Astrocyte (in vitro differentiated cells and primary cell): Measurements from ENCODE around the gene SNCB. TPM values are rescaled to one million over a fixed set of nuclear protein-coding genes. Genes with fewer than 3 reads are reported as not detected.
A peak's percentile ranks its signal among the peaks of the same experiment; 100 is the strongest.

Experiments used
- DNase-seq: peaks from one replicate; pipeline ENCODE4 v3.0.0-alpha.2; 2010; ENCODE audit warnings: low read depth
- FAIRE-seq: peaks from 2 replicates; lab custom pipeline; 2011; peaks lifted over from hg19 to GRCh38; lab: Jason Lieb, UNC
- H2AFZ ChIP-seq: 2 replicates; pipeline ENCODE4 v1.6.0; 2012; ENCODE audit warnings: low read depth, low read length, inconsistent platforms
- H3K27ac ChIP-seq: 2 replicates; pipeline ENCODE4 v1.5.1; 2011; ENCODE audit warnings: low read depth, low read length, inconsistent platforms
- H3K27me3 ChIP-seq: 2 replicates; pipeline ENCODE4 v1.6.0; 2011; ENCODE audit warnings: low read length, inconsistent platforms; ENCODE audit not compliant: insufficient read depth
- H3K36me3 ChIP-seq: 2 replicates; pipeline ENCODE4 v1.5.1; 2011; ENCODE audit warnings: low read length, inconsistent platforms; ENCODE audit not compliant: insufficient read depth
- H3K4me1 ChIP-seq: 2 replicates; pipeline ENCODE4 v1.5.1; 2011; ENCODE audit warnings: low read length, inconsistent platforms; ENCODE audit not compliant: insufficient read depth
- H3K4me2 ChIP-seq: 2 replicates; pipeline ENCODE4 v1.6.0; 2012; ENCODE audit warnings: low read length, inconsistent platforms
- H3K4me3 ChIP-seq: 2 replicates; pipeline ENCODE4 v1.5.1; 2011; ENCODE audit warnings: low read depth, mild to moderate bottlenecking, low read length, inconsistent platforms; ENCODE audit not compliant: insufficient read depth
- H3K79me2 ChIP-seq: 2 replicates; pipeline ENCODE4 v1.6.0; 2012; ENCODE audit warnings: mild to moderate bottlenecking, low read length, inconsistent platforms; ENCODE audit not compliant: insufficient read depth
- H3K9ac ChIP-seq: 2 replicates; pipeline ENCODE4 v1.6.0; 2012; ENCODE audit warnings: mild to moderate bottlenecking, low read length, inconsistent platforms
- H3K9me3 ChIP-seq: 2 replicates; pipeline ENCODE4 v1.5.1; 2012; ENCODE audit warnings: low read depth, mild to moderate bottlenecking, low read length, inconsistent platforms; ENCODE audit not compliant: insufficient read depth
- H4K20me1 ChIP-seq: 2 replicates; pipeline ENCODE4 v1.6.0; 2012; ENCODE audit warnings: low read length, inconsistent platforms; ENCODE audit not compliant: insufficient read depth
- H3K27ac Mint-ChIP-seq: one replicate; pipeline ENCODE4 v1.8.0; 2021; ENCODE audit warnings: mild to moderate bottlenecking, mixed read lengths; ENCODE audit not compliant: unreplicated experiment
- H3K27me3 Mint-ChIP-seq: one replicate; pipeline ENCODE4 v1.8.0; 2021; ENCODE audit warnings: low read depth, mixed read lengths; ENCODE audit not compliant: unreplicated experiment
- H3K36me3 Mint-ChIP-seq: one replicate; pipeline ENCODE4 v1.8.0; 2021; ENCODE audit warnings: low read depth, mixed read lengths; ENCODE audit not compliant: unreplicated experiment
- H3K4me1 Mint-ChIP-seq: one replicate; pipeline ENCODE4 v1.8.0; 2021; ENCODE audit warnings: low read depth, mixed read lengths; ENCODE audit not compliant: unreplicated experiment
- H3K4me3 Mint-ChIP-seq: one replicate; pipeline ENCODE4 v1.8.0; 2021; ENCODE audit warnings: mild to moderate bottlenecking, moderate library complexity, mixed read lengths; ENCODE audit not compliant: unreplicated experiment
- H3K9me3 Mint-ChIP-seq: one replicate; pipeline ENCODE4 v1.8.0; 2021; ENCODE audit warnings: mild to moderate bottlenecking, mixed read lengths; ENCODE audit not compliant: unreplicated experiment
- CTCF ChIP-seq: IDR thresholded peaks from 2 replicates; pipeline ENCODE4 v1.5.1; 2011; ENCODE audit warnings: low read depth, mild to moderate bottlenecking, inconsistent platforms, low read length, moderate library complexity; ENCODE audit not compliant: insufficient read depth
- EZH2 ChIP-seq: IDR thresholded peaks from 2 replicates; pipeline ENCODE4 v1.6.1; 2012; ENCODE audit warnings: mild to moderate bottlenecking, low read length, inconsistent platforms; ENCODE audit not compliant: insufficient read depth
- total RNA-seq: library from RNA; stranded (reverse); gene quantifications from 2 replicates; pipeline ENCODE4 v1.2.1, GENCODE V29; 2021

Gene SNCB
- total RNA-seq, 1 donor from 2014 or later, result 3.4 TPM

- peaks cover 38% of the 10 kb centered on the region for H3K79me2 ChIP-seq
- Mint-ChIP-seq H3K9me3 (no peaks in the 10 kb centered on the region), H3K27me3 (peaks cover 5% of the 10 kb centered on the region), H3K36me3 (no peaks in the 10 kb centered on the region), H3K4me3 (peak overlapping the region; percentile 54), H3K4me1 (peaks cover 15% of the 10 kb centered on the region), H3K27ac (peak overlapping the region; percentile 87)
- peak overlapping the region; percentile 72 for H3K9ac ChIP-seq
- H2AFZ ChIP-seq, result peak overlapping the region; percentile 97
- FAIRE-seq, result no peak
- no peaks in the 10 kb centered on the region for H3K36me3 ChIP-seq
- peak overlapping the region; percentile 62 for H3K4me3 ChIP-seq
- peak overlapping the region; percentile 31 for H3K27ac ChIP-seq
- no peak for TF ChIP-seq CTCF
- no peak for TF ChIP-seq EZH2
- no peaks in the 10 kb centered on the region for H3K27me3 ChIP-seq
- H3K9me3 ChIP-seq, result no peaks in the 10 kb centered on the region
- H4K20me1 ChIP-seq, result peaks cover 35% of the 10 kb centered on the region
- peaks cover 17% of the 10 kb centered on the region for H3K4me1 ChIP-seq
- peak overlapping the region; percentile 98 for H3K4me2 ChIP-seq
- no peak for DNase-seq
These were observed 16.3 kb upstream of the SNCB start for GRCh38 chr5:176646707-176647029.

GRCh38 chr5:176646049-176646706 is 15.8 kb upstream of the SNCB start:
- Histone ChIP-seq H3K9ac (no peak overlapping the region), H3K79me2 (peaks cover 34% of the 10 kb centered on the region), H4K20me1 (peaks cover 30% of the 10 kb centered on the region), H3K36me3 (no peaks in the 10 kb centered on the region), H3K27me3 (no peaks in the 10 kb centered on the region), H3K4me1 (peaks cover 17% of the 10 kb centered on the region), H3K27ac (no peak overlapping the region), H3K4me3 (no peak overlapping the region), H3K4me2 (peak overlapping the region; percentile 98), H2AFZ (peak overlapping the region; percentile 97), H3K9me3 (no peaks in the 10 kb centered on the region)
- Mint-ChIP-seq H3K9me3 (no peaks in the 10 kb centered on the region), H3K4me3 (peak overlapping the region; percentile 14), H3K27ac (no peak overlapping the region), H3K27me3 (peaks cover 5% of the 10 kb centered on the region), H3K4me1 (peaks cover 15% of the 10 kb centered on the region), H3K36me3 (no peaks in the 10 kb centered on the region)
- FAIRE-seq (no peak), DNase-seq (no peak)
- TF ChIP-seq CTCF (no peak), EZH2 (no peak)

GRCh38 chr5:176644878-176645670 is 14.7 kb upstream of the SNCB start:
- H3K4me2 ChIP-seq, result no peak overlapping the region
- no peak overlapping the region for H3K4me3 ChIP-seq
- peaks cover 12% of the 10 kb centered on the region for H3K4me1 Mint-ChIP-seq
- H2AFZ ChIP-seq, result no peak overlapping the region
- H3K36me3 ChIP-seq, result no peaks in the 10 kb centered on the region
- DNase-seq (no peak), FAIRE-seq (no peak)
- H3K4me3 Mint-ChIP-seq, result no peak overlapping the region
- TF ChIP-seq CTCF (no peak), EZH2 (no peak)
- no peak overlapping the region for H3K27ac ChIP-seq
- H4K20me1 ChIP-seq, result peaks cover 19% of the 10 kb centered on the region
- H3K79me2 ChIP-seq, result peaks cover 23% of the 10 kb centered on the region
- no peak overlapping the region for H3K9ac ChIP-seq
- no peaks in the 10 kb centered on the region for H3K9me3 ChIP-seq
- peaks cover 11% of the 10 kb centered on the region for H3K27me3 Mint-ChIP-seq
- no peaks in the 10 kb centered on the region for H3K27me3 ChIP-seq
- peaks cover 17% of the 10 kb centered on the region for H3K4me1 ChIP-seq
- no peaks in the 10 kb centered on the region for H3K9me3 Mint-ChIP-seq
- no peak overlapping the region for H3K27ac Mint-ChIP-seq
- no peaks in the 10 kb centered on the region for H3K36me3 Mint-ChIP-seq
